GM23248 (cell line): ENCODE results near the gene NDEL1. TPM values are rescaled to one million over a fixed set of nuclear protein-coding genes. Genes with fewer than 3 reads are reported as not detected.

Source experiments
- DNase-seq: peaks from one replicate; pipeline ENCODE4 v3.0.0-alpha.2; 2015
- H2AFZ ChIP-seq: fragments of 200-600 bp; sonication (generic); 2 replicates; pipeline ENCODE4 v1.6.1; 2016; ENCODE audit warnings: antibody characterized with exemption
- H3F3A ChIP-seq: fragments of 200-600 bp; sonication (generic); 2 replicates; pipeline ENCODE4 v1.6.1; 2016; ENCODE audit warnings: mild to moderate bottlenecking, antibody characterized with exemption, mixed run types; ENCODE audit not compliant: insufficient read depth
- H3K27ac ChIP-seq: fragments of 200-600 bp; sonication (generic); 2 replicates; pipeline ENCODE4 v1.5.1; 2016; ENCODE audit warnings: mild to moderate bottlenecking
- H3K27me3 ChIP-seq: fragments of 200-600 bp; sonication (generic); replicated peaks from 2 replicates; pipeline ENCODE4 v1.6.1; 2016; ENCODE audit warnings: mild to moderate bottlenecking; ENCODE audit not compliant: insufficient read depth
- H3K36me3 ChIP-seq: fragments of 200-600 bp; sonication (generic); 2 replicates; pipeline ENCODE4 v1.6.1; 2016; ENCODE audit warnings: low read depth, mild to moderate bottlenecking
- H3K4me1 ChIP-seq: fragments of 200-600 bp; sonication (generic); 2 replicates; pipeline ENCODE4 v1.6.1; 2016; ENCODE audit warnings: mild to moderate bottlenecking; ENCODE audit not compliant: insufficient read depth
- H3K4me2 ChIP-seq: fragments of 200-600 bp; sonication (generic); one replicate; pipeline ENCODE4 v1.6.1; 2016; ENCODE audit warnings: mild to moderate bottlenecking; ENCODE audit not compliant: unreplicated experiment
- H3K4me3 ChIP-seq: fragments of 200-600 bp; sonication (generic); 2 replicates; pipeline ENCODE4 v1.5.1; 2016; ENCODE audit warnings: mild to moderate bottlenecking
- H3K79me2 ChIP-seq: fragments of 200-600 bp; sonication (generic); 2 replicates; pipeline ENCODE4 v1.6.1; 2016; ENCODE audit warnings: mild to moderate bottlenecking; ENCODE audit not compliant: insufficient read depth
- H3K9ac ChIP-seq: fragments of 200-600 bp; sonication (generic); 2 replicates; pipeline ENCODE4 v1.6.1; 2016; ENCODE audit warnings: mild to moderate bottlenecking
- H3K9me2 ChIP-seq: fragments of 200-600 bp; sonication (generic); 2 replicates; pipeline ENCODE4 v1.6.1; 2016; ENCODE audit warnings: mixed run types, mild to moderate bottlenecking, moderate library complexity; ENCODE audit not compliant: insufficient read depth
- H3K9me3 ChIP-seq: fragments of 200-600 bp; sonication (generic); one replicate; pipeline ENCODE4 v1.6.1; 2017; ENCODE audit warnings: low read depth
- H4K20me1 ChIP-seq: fragments of 200-600 bp; sonication (generic); 2 replicates; pipeline ENCODE4 v1.6.0; 2016; ENCODE audit not compliant: insufficient read depth
- EZH2 ChIP-seq: fragments of 200-600 bp; sonication (generic); IDR thresholded peaks from 2 replicates; pipeline ENCODE4 v1.6.1; 2018; ENCODE audit warnings: antibody characterized with exemption, mild to moderate bottlenecking; ENCODE audit not compliant: insufficient read depth, poor library complexity, severe bottlenecking
- EZH2phosphoT487 ChIP-seq: fragments of 200-600 bp; sonication (generic); IDR thresholded peaks from 2 replicates; pipeline ENCODE4 v1.6.1; 2018; ENCODE audit warnings: antibody characterized with exemption, moderate library complexity, mild to moderate bottlenecking, low read depth; ENCODE audit not compliant: insufficient read depth
- WGBS, 2 experiments: methylation state at CpG; one replicate each; pipeline ENCODE4 v1.1.6; 2015 to 2017; ENCODE audit warnings: low lambda C conversion rate in 2 of 2, low coverage in 1 of 2; ENCODE audit errors: missing lambda C conversion rate in 2 of 2; 5-methylcytosine and 5-hydroxymethylcytosine counted together
- in situ Hi-C: fragments of 300-500 bp; cut with MboI; formaldehyde crosslinking; loops from 2 replicates; pipeline ENCODE4 v1.15.0; 2020
- polyA plus RNA-seq: library from polyadenylated mRNA; unstranded; fragments of >200 nt; fragmentation: Nextera tagmentation; extraction: Ambion mirVana; gene quantifications from 2 replicates; pipeline ENCODE4 v1.2.1, GENCODE V29; 2016
- total RNA-seq: library from RNA; depleted of rRNA; stranded (reverse); fragments of >200 nt; shearing (Covaris generic); gene quantifications from 2 replicates; pipeline ENCODE4 v1.2.3, GENCODE V29; 2014

NDEL1 gene
- total and polyA plus RNA-seq, 2 experiments from 2014 or later = 74.9 to 111 TPM

DNA sequence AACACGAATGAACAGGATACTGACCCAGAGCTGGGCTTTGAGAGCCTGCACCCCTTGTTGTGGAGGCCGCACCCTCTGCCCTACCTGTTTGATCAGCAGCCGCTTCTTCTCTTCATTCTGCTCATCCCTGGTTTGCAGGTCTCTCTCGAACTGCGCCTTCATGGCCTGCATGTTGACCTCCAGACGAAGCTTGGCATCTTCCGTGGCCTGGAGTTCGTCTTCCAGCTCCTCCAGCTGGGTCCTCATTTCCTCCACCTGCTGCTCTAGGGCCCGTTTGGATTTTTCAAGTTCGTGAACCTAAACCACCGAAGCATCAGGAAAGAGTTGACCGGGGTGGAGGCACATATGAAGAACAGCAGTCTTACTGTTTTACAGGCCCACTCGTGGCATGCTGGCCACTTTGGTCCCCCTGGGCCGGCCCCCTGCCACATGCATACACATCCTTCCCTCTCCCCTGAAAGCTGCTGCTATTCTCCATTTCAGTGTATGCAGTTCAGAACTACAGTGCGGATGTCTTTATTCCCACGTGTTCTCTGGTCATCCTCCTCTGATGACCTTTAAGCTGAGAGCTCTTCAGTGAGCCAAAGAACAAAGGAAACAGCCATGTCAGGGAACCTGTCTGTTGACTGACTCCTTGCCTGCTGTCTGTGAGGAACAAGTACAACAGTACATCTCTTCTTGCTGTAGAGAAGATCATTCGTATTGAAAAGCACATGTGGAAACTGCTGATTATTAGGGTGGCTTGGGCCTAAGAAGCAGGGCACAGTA is 54.8 kb downstream of the NDEL1 start:
- WGBS, 2 experiments = 83% methylated on average over 17 of the region's 17 CpGs
- TF ChIP-seq EZH2 (no peak), EZH2phosphoT487 (no peak)
- H3K4me2 ChIP-seq = no peak overlapping the region
- no peaks in the 10 kb centered on the region for H4K20me1 ChIP-seq
- H2AFZ ChIP-seq = no peak overlapping the region
- peaks cover 35% of the 10 kb centered on the region for H3F3A ChIP-seq
- peaks cover 16% of the 10 kb centered on the region for H3K4me1 ChIP-seq
- peak overlapping the region; percentile 82 for H3K27ac ChIP-seq
- H3K9me2 ChIP-seq = no peaks in the 10 kb centered on the region
- H3K9ac ChIP-seq = no peak overlapping the region
- H3K79me2 ChIP-seq = no peaks in the 10 kb centered on the region
- no peak overlapping the region for H3K4me3 ChIP-seq
- peaks cover 20% of the 10 kb centered on the region; the same call in 1 of the 2 replicates for H3K36me3 ChIP-seq
- no peaks in the 10 kb centered on the region for H3K9me3 ChIP-seq
- DNase-seq = no peak
- H3K27me3 ChIP-seq = no peaks in the 10 kb centered on the region
- in situ Hi-C loops = no loop called here

DNA sequence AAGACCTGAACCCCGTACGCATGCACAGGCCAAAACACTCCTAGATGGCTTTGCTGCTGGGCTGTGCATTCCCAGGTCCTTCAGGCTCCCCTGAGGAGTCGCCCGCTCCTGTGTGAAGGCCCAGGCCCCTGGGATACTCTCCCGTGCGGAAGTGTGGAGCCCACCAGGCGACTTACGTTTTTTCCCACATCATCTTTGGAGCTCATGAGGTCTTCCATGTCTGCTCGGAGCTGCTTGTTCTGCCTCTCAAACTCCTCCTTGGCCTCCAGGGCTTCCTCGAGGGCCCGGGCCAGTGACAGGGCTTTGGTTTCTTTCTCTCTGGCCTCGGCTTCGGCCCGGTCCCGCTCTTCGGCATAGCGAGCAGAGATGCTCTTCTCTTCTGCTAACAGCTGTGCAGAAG is 56.4 kb downstream of the NDEL1 start:
- 94% methylated on average over 17 of the region's 17 CpGs for WGBS, 2 experiments

DNA sequence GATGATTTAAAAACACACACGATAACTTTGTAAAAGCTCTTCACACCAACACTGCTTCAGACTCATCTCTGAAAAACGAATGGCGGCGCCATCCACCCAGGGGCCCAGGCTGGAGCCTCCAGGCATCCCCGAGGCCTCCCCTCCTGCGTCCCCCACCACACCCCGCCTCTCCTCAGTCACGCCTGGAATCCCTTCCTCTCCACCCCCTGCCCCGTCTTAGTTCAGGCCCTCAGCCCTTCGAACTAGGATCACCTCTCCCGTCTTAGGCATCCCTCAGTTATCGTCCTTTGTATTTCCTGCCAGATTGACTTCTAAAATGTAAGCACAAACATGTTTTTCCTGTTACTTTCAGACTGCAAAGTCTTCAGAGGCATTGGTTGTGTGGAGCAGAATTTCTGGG is 58.3 kb downstream of the NDEL1 start:
- H4K20me1 ChIP-seq = no peaks in the 10 kb centered on the region
- DNase-seq = no peak
- H2AFZ ChIP-seq = no peak overlapping the region
- H3K4me3 ChIP-seq = no peak overlapping the region
- H3K9me2 ChIP-seq = no peaks in the 10 kb centered on the region
- H3F3A ChIP-seq = peaks cover 15% of the 10 kb centered on the region
- no peaks in the 10 kb centered on the region for H3K9me3 ChIP-seq
- 84 to 89% methylated on average over 7 to 12 of the region's 12 CpGs for WGBS, 2 experiments
- H3K27me3 ChIP-seq = no peaks in the 10 kb centered on the region
- TF ChIP-seq EZH2 = no peak
- no peak for TF ChIP-seq EZH2phosphoT487
- in situ Hi-C loops = no loop called here
- H3K9ac ChIP-seq = no peak overlapping the region
- no peak overlapping the region for H3K4me2 ChIP-seq
- no peak overlapping the region for H3K27ac ChIP-seq
- peaks cover 15% of the 10 kb centered on the region; the same call in 1 of the 2 replicates for H3K36me3 ChIP-seq
- H3K79me2 ChIP-seq = no peaks in the 10 kb centered on the region
- peaks cover 12% of the 10 kb centered on the region for H3K4me1 ChIP-seq

More for the DNA sequence above, 56.4 kb downstream of the NDEL1 start:
- DNase-seq = no peak
- H3K9ac ChIP-seq = no peak overlapping the region
- H3K27ac ChIP-seq = no peak overlapping the region
- TF ChIP-seq EZH2 (no peak), EZH2phosphoT487 (no peak)
- H3K4me1 ChIP-seq = peaks cover 16% of the 10 kb centered on the region
- H3K9me2 ChIP-seq = no peaks in the 10 kb centered on the region
- no peaks in the 10 kb centered on the region for H4K20me1 ChIP-seq
- no peaks in the 10 kb centered on the region for H3K79me2 ChIP-seq
- no peaks in the 10 kb centered on the region for H3K9me3 ChIP-seq
- H3K4me2 ChIP-seq = no peak overlapping the region
- H3K27me3 ChIP-seq = no peaks in the 10 kb centered on the region
- no peak overlapping the region for H2AFZ ChIP-seq
- H3F3A ChIP-seq = peaks cover 29% of the 10 kb centered on the region
- in situ Hi-C loops = no loop called here
- H3K4me3 ChIP-seq = no peak overlapping the region
- peaks cover 16% of the 10 kb centered on the region; the same call in 1 of the 2 replicates for H3K36me3 ChIP-seq

DNA sequence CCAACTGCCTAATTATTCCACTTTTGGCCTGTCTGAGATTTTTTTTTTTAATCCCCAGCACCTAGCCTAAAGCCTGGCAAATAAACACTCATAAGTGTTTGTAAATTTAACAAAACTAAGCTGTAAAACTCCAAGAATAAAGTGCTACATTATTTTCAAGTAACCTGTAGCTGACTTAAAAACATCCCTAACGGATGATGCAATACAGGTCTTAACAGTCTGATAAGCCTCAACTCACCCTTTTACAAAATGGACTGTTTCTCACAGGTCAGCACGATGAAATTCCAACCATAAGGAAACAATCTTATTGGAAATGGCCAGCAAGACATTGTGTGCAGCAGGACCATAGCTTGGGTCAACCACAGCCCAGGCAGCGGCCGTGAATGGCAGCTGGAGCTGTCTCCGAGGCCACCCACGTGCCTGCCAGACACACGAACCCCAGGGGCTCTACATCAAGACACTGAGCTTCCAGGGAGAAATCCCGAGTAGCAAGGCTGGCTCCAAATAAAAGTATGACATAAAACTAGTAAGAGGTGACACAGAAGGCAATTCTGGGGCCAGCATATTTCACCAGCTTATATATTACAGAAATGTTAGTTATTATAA is 58.9 kb downstream of the NDEL1 start:
- Histone ChIP-seq H3K9me3 (no peaks in the 10 kb centered on the region), H3K4me2 (no peak overlapping the region), H2AFZ (no peak overlapping the region), H3K9ac (no peak overlapping the region), H3K36me3 (peaks cover 21% of the 10 kb centered on the region; the same call in 1 of the 2 replicates), H3K9me2 (no peaks in the 10 kb centered on the region), H3F3A (peaks cover 10% of the 10 kb centered on the region), H3K4me1 (peaks cover 6% of the 10 kb centered on the region), H4K20me1 (no peaks in the 10 kb centered on the region), H3K27me3 (no peaks in the 10 kb centered on the region), H3K4me3 (no peak overlapping the region), H3K27ac (no peak overlapping the region), H3K79me2 (no peaks in the 10 kb centered on the region)
- DNase-seq = no peak
- 88 to 89% methylated on average over 8 of the region's 8 CpGs for WGBS, 2 experiments
- in situ Hi-C loops = no loop called here
- TF ChIP-seq EZH2phosphoT487 (no peak), EZH2 (no peak)
